Esophagus squamous epithelium (tissue), 5 donors: ENCODE data around the gene ANXA10. TPM values are rescaled to one million over a fixed set of nuclear protein-coding genes. Genes with fewer than 3 reads are reported as not detected.

Source experiments
- DNase-seq: peaks from one replicate; lab custom pipeline; 2025; lab: John Stamatoyannopoulos, UW
- H3K27ac ChIP-seq, 4 donors: fragments of 200-600 bp; sonication (generic); one replicate each; pipeline ENCODE4 v1.5.1; 2016 to 2019; ENCODE audit warnings: mild to moderate bottlenecking in 1 of 4
- H3K27me3 ChIP-seq, 4 donors: fragments of 200-600 bp; sonication (generic); 1 replicate in 3 of 4; 2 replicates in 1 of 4; pipeline versions ENCODE4 v1.5.1 to v1.6.0; 2017 to 2021; ENCODE audit warnings: antibody characterized with exemption in 1 of 4
- H3K36me3 ChIP-seq, 3 donors: fragments of 200-600 bp; sonication (generic); one replicate each; pipeline ENCODE4 v1.5.1; 2016 to 2019
- H3K4me1 ChIP-seq, 3 donors: fragments of 200-600 bp; sonication (generic); one replicate each; pipeline ENCODE4 v1.5.1; 2017 to 2019
- H3K4me3 ChIP-seq, 4 donors: fragments of 200-600 bp; sonication (generic); 1 replicate in 3 of 4; 2 replicates in 1 of 4; pipeline ENCODE4 v1.5.1; 2016 to 2019; ENCODE audit warnings: mild to moderate bottlenecking in 2 of 4, moderate library complexity in 1 of 4
- H3K9me3 ChIP-seq, 3 donors: fragments of 200-600 bp; sonication (generic); one replicate each; pipeline ENCODE4 v1.5.1; 2016 to 2019
- POLR2A ChIP-seq, 4 donors: fragments of 450-650 bp; IDR thresholded peaks; one replicate each; pipeline ENCODE4 v1.6.1; 2017; ENCODE audit warnings: antibody characterized with exemption in 4 of 4, mild to moderate bottlenecking in 4 of 4, moderate library complexity in 3 of 4
- WGBS, 2 donors: methylation state at CpG; one replicate each; pipeline ENCODE4 v1.1.5; 2018; 5-methylcytosine and 5-hydroxymethylcytosine counted together
- intact Hi-C: fragments of 100-400 bp; cut with DNase I; formaldehyde crosslinking; loops from one replicate; pipeline ENCODE4 v1.15.0; 2022
- total RNA-seq, 4 donors: library from RNA; depleted of rRNA; stranded (reverse); fragments of >200 nt; gene quantifications; one replicate each; pipeline ENCODE4 v1.1.0, GENCODE V29; 2016
- TF ChIP-seq, protein P1 (sequence below), 6 experiments: fragments of 450-650 bp in 4 of 6; fragments of 200-600 bp in 2 of 6; sonication (generic) in 2 of 6; IDR thresholded peaks; one replicate each; pipeline ENCODE4 v1.5.1; 2016 to 2019; ENCODE audit warnings: antibody characterized with exemption in 6 of 6, mild to moderate bottlenecking in 4 of 6, moderate library complexity in 4 of 6
- donor health status: DM: yes; HTN: yes; CAD: no.

The ANXA10 gene
- total RNA-seq, 4 donors from 2014 or later: 0.18 to 0.19 TPM; not detected in 2

DNA sequence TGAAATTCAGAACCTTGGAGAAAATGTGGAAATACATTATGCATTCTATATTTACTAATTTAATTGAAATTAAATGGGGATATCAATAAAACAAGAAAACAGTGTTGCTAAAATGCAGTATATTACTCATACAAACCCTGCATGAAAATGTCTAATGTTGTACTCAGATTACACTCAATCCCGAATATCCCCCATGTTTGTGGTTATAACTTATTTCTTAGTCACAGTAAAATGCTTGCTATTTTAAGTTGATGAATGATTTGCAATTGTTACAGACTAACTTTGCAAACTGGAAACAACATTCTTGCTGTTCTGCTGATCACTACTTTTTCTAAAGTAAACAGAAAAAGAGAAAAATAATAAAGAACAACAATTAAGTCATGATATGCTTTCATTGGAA lies 33.1 kb upstream of the ANXA10 start:
- DNase-seq: no peak
- H3K9me3 ChIP-seq: no peaks in the 10 kb centered on the region
- no peaks in the 10 kb centered on the region for H3K36me3 ChIP-seq
- intact Hi-C loops: no loop called here
- no peak overlapping the region for H3K4me3 ChIP-seq
- WGBS, 2 donors: 74 to 75% methylated on average over 1 of the region's 1 CpG
- no peaks in the 10 kb centered on the region for H3K4me1 ChIP-seq
- no peak overlapping the region for H3K27ac ChIP-seq
- H3K27me3 ChIP-seq: no peaks in the 10 kb centered on the region
- TF ChIP-seq, protein P1, sequence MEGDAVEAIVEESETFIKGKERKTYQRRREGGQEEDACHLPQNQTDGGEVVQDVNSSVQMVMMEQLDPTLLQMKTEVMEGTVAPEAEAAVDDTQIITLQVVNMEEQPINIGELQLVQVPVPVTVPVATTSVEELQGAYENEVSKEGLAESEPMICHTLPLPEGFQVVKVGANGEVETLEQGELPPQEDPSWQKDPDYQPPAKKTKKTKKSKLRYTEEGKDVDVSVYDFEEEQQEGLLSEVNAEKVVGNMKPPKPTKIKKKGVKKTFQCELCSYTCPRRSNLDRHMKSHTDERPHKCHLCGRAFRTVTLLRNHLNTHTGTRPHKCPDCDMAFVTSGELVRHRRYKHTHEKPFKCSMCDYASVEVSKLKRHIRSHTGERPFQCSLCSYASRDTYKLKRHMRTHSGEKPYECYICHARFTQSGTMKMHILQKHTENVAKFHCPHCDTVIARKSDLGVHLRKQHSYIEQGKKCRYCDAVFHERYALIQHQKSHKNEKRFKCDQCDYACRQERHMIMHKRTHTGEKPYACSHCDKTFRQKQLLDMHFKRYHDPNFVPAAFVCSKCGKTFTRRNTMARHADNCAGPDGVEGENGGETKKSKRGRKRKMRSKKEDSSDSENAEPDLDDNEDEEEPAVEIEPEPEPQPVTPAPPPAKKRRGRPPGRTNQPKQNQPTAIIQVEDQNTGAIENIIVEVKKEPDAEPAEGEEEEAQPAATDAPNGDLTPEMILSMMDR (IDR thresholded peaks at IDR 0.05): no peak
- no peak for TF ChIP-seq POLR2A (IDR thresholded peaks at IDR 0.05)

DNA sequence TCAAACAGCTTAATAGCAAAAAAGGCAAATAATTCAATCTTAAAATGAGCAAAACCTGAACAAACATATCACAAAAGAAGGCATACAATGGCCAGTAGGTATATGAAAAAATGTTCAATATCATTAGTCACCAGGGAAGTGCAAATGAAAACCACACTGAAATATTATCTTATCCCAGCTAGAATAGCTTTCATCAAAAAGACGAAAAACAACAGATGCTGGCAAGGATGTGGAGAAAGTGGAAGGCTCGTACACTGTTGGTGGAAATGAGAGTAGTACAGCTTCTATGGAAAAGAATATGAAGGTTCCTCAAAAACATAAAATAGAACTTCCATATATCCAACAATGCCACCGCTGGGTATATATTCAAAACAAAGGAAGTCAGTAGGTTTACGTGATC lies 29.3 kb upstream of the ANXA10 start:
- Histone ChIP-seq H3K9me3 (no peaks in the 10 kb centered on the region), H3K4me3 (no peak overlapping the region), H3K27ac (no peak overlapping the region), H3K4me1 (no peaks in the 10 kb centered on the region), H3K27me3 (no peaks in the 10 kb centered on the region), H3K36me3 (no peaks in the 10 kb centered on the region)
- intact Hi-C loops: no loop called here
- WGBS, 2 donors: 73 to 78% methylated on average over 4 of the region's 4 CpGs
- no peak for TF ChIP-seq POLR2A (IDR thresholded peaks at IDR 0.05)
- TF ChIP-seq, protein P1 (IDR thresholded peaks at IDR 0.05): no peak
- DNase-seq: no peak

DNA sequence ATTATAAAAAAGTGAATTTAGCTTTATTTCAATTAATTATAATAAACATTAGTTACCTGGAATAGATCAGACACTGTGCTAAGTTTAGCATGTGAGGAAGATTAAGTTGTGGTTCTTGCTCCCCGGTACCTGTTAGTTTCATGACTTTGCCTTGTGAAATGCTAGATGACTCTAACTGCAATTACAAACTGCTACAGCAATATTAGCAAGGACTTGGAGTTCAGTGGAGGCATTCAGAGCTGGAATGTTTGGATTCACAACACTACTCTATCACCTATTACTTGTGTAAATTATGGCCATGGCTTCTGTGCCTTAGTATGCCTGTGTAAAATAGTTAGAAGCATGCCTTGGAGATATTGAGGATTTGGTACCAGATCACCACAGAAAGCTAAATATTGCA lies 21.4 kb upstream of the ANXA10 start:
- Histone ChIP-seq H3K4me3 (no peak overlapping the region), H3K9me3 (peaks cover 0 to 4% (median 0%) of the 10 kb centered on the region in 3 donors), H3K36me3 (no peaks in the 10 kb centered on the region), H3K27ac (no peak overlapping the region), H3K27me3 (no peaks in the 10 kb centered on the region), H3K4me1 (no peaks in the 10 kb centered on the region)
- no peak for TF ChIP-seq POLR2A (IDR thresholded peaks at IDR 0.05)
- TF ChIP-seq, protein P1 (IDR thresholded peaks at IDR 0.05): no peak
- DNase-seq: no peak
- intact Hi-C loops: no loop called here
- WGBS, 2 donors: 72 to 95% methylated on average over 1 of the region's 1 CpG

DNA sequence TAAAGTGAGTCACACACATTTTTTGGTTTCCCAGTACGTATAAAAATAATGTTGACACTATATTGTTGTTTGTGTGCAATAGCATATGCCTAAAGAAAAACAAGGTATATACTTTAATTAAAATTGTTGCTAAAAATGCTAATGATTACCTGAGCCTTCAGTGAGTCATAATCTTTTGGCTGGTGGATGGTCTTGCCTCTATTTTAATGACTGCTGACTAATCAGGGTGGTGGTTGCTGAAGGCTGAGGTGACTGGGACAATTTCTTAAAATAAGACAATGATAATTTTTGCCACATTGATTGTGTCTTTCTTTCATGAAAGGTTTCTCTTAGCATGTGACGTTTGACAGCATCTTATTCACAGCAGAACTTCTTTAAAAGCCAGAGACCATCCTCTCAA lies 21.0 kb upstream of the ANXA10 start:
- no peaks in the 10 kb centered on the region for H3K27me3 ChIP-seq
- H3K36me3 ChIP-seq: no peaks in the 10 kb centered on the region
- peaks cover 0 to 4% (median 0%) of the 10 kb centered on the region in 3 donors for H3K9me3 ChIP-seq
- no peak for DNase-seq
- no peaks in the 10 kb centered on the region for H3K4me1 ChIP-seq
- TF ChIP-seq, protein P1 (IDR thresholded peaks at IDR 0.05): no peak
- WGBS, 2 donors: 41 to 50% methylated on average over 2 of the region's 2 CpGs
- intact Hi-C loops: no loop called here
- H3K27ac ChIP-seq: no peak overlapping the region
- no peak overlapping the region for H3K4me3 ChIP-seq

DNA sequence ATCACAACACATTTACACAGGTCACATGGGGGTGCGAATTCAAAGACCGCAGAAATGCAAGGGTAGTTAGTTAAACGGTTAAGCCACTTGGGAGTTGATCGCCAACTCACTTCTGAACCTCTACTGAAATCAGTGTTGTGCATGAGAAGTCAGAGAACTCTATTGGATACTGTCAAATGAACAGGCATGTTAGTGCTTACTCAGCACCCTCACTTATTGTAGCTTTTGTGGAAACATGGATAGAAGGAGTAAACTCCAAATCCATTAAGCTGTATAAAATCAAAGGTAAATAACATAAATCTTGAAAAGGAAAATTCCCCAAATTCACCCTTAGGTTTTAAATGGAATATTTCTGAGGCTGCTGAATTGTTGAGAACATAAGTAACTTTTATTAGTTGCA lies 17.5 kb upstream of the ANXA10 start:
- intact Hi-C loops: no loop called here
- 89% methylated on average over 4 of the region's 4 CpGs for WGBS, 2 donors
- Histone ChIP-seq H3K4me1 (no peaks in the 10 kb centered on the region), H3K4me3 (no peak overlapping the region), H3K9me3 (no peaks in the 10 kb centered on the region), H3K36me3 (no peaks in the 10 kb centered on the region), H3K27ac (no peak overlapping the region), H3K27me3 (no peaks in the 10 kb centered on the region)
- no peak for DNase-seq
- TF ChIP-seq, protein P1 (IDR thresholded peaks at IDR 0.05): no peak
- TF ChIP-seq POLR2A (IDR thresholded peaks at IDR 0.05): no peak
